AG04450 (cell line): ENCODE measurements around the gene AMBRA1. TPM values are rescaled to one million over a fixed set of nuclear protein-coding genes. Genes with fewer than 3 reads are reported as not detected.
A peak's percentile ranks its signal among the peaks of the same experiment; 100 is the strongest.

ENCODE experiments used
- CTCF ChIA-PET: fragments of 300-600, 350-600 bp; formaldehyde crosslinking; extraction: SDS; loops from one replicate; lab custom pipeline; 2022; ENCODE audit warnings: antibody characterized with exemption, inconsistent platforms; lab: Charles Lee
- POLR2A ChIA-PET: fragments of 350-600 bp; formaldehyde crosslinking; extraction: SDS; loops from one replicate; lab custom pipeline; 2021; ENCODE audit warnings: antibody characterized with exemption, inconsistent platforms; lab: Yijun Ruan, JAX
- DNase-seq: peaks from one replicate; pipeline ENCODE4 v3.0.0-alpha.2; 2011; ENCODE audit warnings: low read depth, low spot score
- H3K27ac ChIP-seq: one replicate; pipeline ENCODE4 v1.5.1; 2012; ENCODE audit warnings: low read depth, low read length, control low read depth
- H3K27me3 ChIP-seq: one replicate; pipeline ENCODE4 v1.6.0; 2012; ENCODE audit warnings: low read length; ENCODE audit not compliant: control insufficient read depth, insufficient read depth
- H3K4me3 ChIP-seq: 2 replicates; pipeline ENCODE4 v1.5.1; 2011; ENCODE audit warnings: mild to moderate bottlenecking, low read depth, low read length, control low read depth
- H3K9me3 ChIP-seq: 2 replicates; pipeline ENCODE4 v1.5.1; 2012; ENCODE audit warnings: low read length; ENCODE audit not compliant: control insufficient read depth, insufficient read depth
- polyA plus RNA-seq: library from polyadenylated mRNA; depleted of rRNA; stranded (reverse); fragments of >200 nt; gene quantifications from 2 replicates; pipeline ENCODE4 v1.2.3, GENCODE V29; 2011
- TF ChIP-seq, protein P1 (sequence below): IDR thresholded peaks from 2 replicates; pipeline ENCODE4 v1.5.1; 2011; ENCODE audit warnings: low read depth, low read length, control low read depth, inconsistent platforms

Gene AMBRA1
- polyA plus RNA-seq, 1 experiment = 12.8 TPM

DNA sequence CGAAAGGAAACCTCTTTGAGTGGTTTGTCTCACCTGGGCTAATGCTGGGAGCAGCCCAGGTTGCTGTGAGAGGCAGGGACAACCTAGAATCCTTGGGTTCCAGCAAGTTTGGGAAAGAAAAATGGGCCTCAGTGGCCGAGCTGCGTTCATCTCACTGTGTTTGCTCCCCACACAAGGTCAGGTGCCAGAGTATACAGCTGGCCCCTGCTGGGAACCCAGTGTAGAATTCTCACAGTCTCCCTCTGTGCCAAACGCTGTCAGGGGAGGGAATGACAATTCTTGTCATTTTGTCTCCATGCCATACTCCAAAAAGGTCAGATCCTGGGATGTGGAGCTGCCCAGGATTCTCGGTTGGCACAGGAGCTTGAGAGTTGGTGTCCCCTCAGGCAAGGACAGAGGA, 242.2 kb downstream of the AMBRA1 start:
- Histone ChIP-seq H3K4me3 (no peak overlapping the region), H3K27ac (no peak overlapping the region), H3K9me3 (no peaks in the 10 kb centered on the region; the same call in 1 of the 2 replicates), H3K27me3 (no peaks in the 10 kb centered on the region)
- ChIA-PET POLR2A (no interaction called here), CTCF (interaction anchor here (0.5 to 2.7 kb wide), 7 partner anchors 9 to 229 kb away, joined by 3 to 10 read pairs (median 4); no protein-coding TSS in a partner anchor)
- no peak for DNase-seq
- TF ChIP-seq, protein P1, sequence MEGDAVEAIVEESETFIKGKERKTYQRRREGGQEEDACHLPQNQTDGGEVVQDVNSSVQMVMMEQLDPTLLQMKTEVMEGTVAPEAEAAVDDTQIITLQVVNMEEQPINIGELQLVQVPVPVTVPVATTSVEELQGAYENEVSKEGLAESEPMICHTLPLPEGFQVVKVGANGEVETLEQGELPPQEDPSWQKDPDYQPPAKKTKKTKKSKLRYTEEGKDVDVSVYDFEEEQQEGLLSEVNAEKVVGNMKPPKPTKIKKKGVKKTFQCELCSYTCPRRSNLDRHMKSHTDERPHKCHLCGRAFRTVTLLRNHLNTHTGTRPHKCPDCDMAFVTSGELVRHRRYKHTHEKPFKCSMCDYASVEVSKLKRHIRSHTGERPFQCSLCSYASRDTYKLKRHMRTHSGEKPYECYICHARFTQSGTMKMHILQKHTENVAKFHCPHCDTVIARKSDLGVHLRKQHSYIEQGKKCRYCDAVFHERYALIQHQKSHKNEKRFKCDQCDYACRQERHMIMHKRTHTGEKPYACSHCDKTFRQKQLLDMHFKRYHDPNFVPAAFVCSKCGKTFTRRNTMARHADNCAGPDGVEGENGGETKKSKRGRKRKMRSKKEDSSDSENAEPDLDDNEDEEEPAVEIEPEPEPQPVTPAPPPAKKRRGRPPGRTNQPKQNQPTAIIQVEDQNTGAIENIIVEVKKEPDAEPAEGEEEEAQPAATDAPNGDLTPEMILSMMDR = no peak

DNA sequence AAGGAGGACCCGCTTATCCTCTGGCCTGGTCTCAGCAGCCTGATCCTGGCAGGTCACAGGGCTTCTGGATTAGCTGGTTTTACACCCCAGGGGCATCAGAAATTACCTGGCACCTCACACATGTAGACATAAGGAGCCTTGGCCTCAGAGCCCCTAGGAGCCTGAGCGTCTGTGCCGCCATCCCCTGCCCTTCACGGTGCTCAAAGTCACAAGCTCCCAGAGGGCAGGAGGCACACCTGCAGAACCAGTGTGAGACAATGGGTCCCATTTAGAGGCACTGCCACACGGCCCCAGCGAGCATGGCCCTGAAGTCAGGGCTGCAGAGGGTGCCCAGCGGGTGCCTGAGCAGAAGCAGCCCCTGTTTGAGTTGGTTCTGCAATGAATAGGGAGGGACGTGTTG, 242.7 kb downstream of the AMBRA1 start:
- H3K27ac ChIP-seq = no peak overlapping the region
- no peak overlapping the region for H3K4me3 ChIP-seq
- no peak for DNase-seq
- no peaks in the 10 kb centered on the region for H3K27me3 ChIP-seq
- POLR2A ChIA-PET = no interaction called here
- CTCF ChIA-PET = interaction anchor here (1.5 to 2.7 kb wide), 3 partner anchors 10 to 38 kb away, joined by 3 to 10 read pairs (median 9); no protein-coding TSS in a partner anchor
- no peaks in the 10 kb centered on the region; the same call in 1 of the 2 replicates for H3K9me3 ChIP-seq
- TF ChIP-seq, protein P1 = no peak

DNA sequence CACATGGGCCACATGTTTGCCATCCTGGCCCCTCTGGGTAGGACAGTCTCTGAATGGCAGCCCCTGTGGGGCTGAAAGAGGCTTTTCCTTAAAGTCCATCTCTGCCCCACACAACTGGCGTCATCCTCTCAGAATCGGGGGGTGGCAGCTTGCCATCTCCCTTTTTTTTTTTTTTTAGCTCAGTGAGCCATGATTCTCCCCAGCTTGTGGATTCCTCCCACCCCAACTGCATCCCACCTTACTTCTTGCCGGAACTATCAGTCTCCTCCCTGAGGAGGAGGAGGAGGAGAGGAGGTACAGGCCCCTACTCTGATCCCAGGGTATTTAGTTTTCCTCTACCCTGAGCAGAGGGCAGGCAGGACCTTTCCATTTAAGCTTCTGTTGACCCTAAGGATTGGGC, 243.1 kb downstream of the AMBRA1 start:
- ChIA-PET CTCF (interaction anchor here (1.5 to 2.7 kb wide), 3 partner anchors 10 to 42 kb away, joined by 3 to 9 read pairs (median 4); no protein-coding TSS in a partner anchor), POLR2A (no interaction called here)
- Histone ChIP-seq H3K27me3 (no peaks in the 10 kb centered on the region), H3K9me3 (no peaks in the 10 kb centered on the region; the same call in 1 of the 2 replicates), H3K4me3 (no peak overlapping the region), H3K27ac (no peak overlapping the region)
- DNase-seq = no peak
- TF ChIP-seq, protein P1 = no peak

DNA sequence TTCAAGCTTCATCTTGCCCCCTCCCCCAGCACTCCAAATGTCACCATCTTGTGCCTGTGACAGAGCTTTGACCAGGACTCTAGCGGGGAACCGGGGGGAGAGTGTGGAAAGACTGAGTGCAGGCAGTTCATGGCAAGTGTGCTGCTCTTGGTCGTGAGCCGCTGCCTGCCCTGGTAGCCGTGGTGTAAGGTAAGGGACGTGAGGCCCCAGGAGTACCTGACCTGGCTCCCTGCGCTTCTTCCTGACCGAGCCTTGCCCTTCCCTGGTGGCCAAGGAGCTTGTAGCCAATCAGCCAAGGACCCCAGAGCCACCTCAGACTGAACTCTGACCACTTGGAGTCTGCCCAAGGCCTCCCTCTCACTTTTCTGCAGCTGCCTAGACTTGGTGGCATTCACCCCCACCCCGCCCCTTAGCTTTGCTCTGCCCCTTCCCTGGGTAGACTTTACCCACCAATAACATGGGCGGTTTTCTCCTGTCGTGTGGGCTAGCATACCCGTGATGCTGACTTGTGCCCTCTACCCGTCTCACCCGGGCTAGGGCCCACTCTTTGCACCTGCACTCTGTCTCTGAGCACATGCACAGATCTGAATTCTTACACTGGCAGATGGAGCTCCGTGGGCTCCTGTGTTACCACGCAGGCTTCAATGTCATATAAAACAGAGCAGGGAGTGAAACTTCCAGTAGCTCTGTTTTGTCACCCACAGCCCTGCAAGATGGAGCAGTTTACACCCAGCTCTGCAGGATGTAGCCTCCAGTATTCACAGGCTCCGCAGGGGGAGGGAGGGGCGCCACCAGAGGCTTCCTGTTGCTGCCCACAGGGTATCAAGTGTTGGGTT, 245.0 kb downstream of the AMBRA1 start:
- peak overlapping the region; percentile 90 for H3K4me3 ChIP-seq
- ChIA-PET CTCF (interaction anchor here (0.6 to 2.3 kb wide), 6 partner anchors 20 to 111 kb away, joined by 3 to 11 read pairs (median 4); no protein-coding TSS in a partner anchor), POLR2A (interaction anchor here (1.1 kb wide), 1 partner anchor 18 kb away, joined by 4 read pairs; no protein-coding TSS in a partner anchor)
- H3K9me3 ChIP-seq = no peaks in the 10 kb centered on the region; the same call in 1 of the 2 replicates
- DNase-seq = no peak
- no peaks in the 10 kb centered on the region for H3K27me3 ChIP-seq
- TF ChIP-seq, protein P1 = no peak
- no peak overlapping the region for H3K27ac ChIP-seq
